HEK293 (cell line): ENCODE measurements around the gene CDK6.

Experiments
- CTCF ChIA-PET: fragments of 350-600 bp; formaldehyde crosslinking; extraction: SDS; loops from one replicate; lab custom pipeline; 2021; ENCODE audit warnings: antibody characterized with exemption; lab: Yijun Ruan, JAX
- POLR2A ChIA-PET: fragments of 300-600 bp; formaldehyde crosslinking; extraction: SDS; loops from one replicate; lab custom pipeline; 2020; ENCODE audit warnings: antibody characterized with exemption, inconsistent platforms; lab: Yijun Ruan, JAX
- H3K27ac ChIP-seq: fragments of 200-500 bp; sonication (Bioruptor generic); 2 replicates; pipeline ENCODE4 v1.5.1; 2014; ENCODE audit warnings: low read depth, low read length, control low read depth, inconsistent platforms; ENCODE audit errors: extremely low read depth
- H3K36me3 ChIP-seq, 2 experiments: fragments of 200-500 bp in 1 of 2; sonication (Bioruptor generic) in 1 of 2; 1 replicate in 1 of 2; 2 replicates in 1 of 2; pipeline ENCODE4 v1.5.1; 2014 to 2017; ENCODE audit warnings: inconsistent platforms in 2 of 2, low read length in 2 of 2; ENCODE audit not compliant: control insufficient read depth in 2 of 2, insufficient read depth in 1 of 2
- H3K4me1 ChIP-seq: fragments of 200-500 bp; sonication (Bioruptor generic); 2 replicates; pipeline ENCODE4 v1.5.1; 2014; ENCODE audit warnings: mild to moderate bottlenecking, low read length, inconsistent platforms; ENCODE audit not compliant: control insufficient read depth, insufficient read depth
- H3K4me3 ChIP-seq: 2 replicates; pipeline ENCODE4 v1.5.1; 2011; ENCODE audit warnings: low read depth, mild to moderate bottlenecking, control low read depth, low read length, moderate library complexity
- H3K9me3 ChIP-seq: fragments of 200-500 bp; sonication (Bioruptor generic); 2 replicates; pipeline ENCODE4 v1.5.1; 2014; ENCODE audit warnings: low read depth, low read length, inconsistent platforms; ENCODE audit not compliant: control insufficient read depth, insufficient read depth
- KLF1 ChIP-seq: fragments of 450-650 bp; formaldehyde crosslinking; IDR thresholded peaks from 2 replicates; pipeline ENCODE4 v1.5.1; 2016; ENCODE audit warnings: missing biosample characterization, missing genetic modification characterization
- KLF10 ChIP-seq: fragments of 450-650 bp; IDR thresholded peaks from 2 replicates; pipeline ENCODE4 v1.5.1; 2018; ENCODE audit warnings: missing biosample characterization, mild to moderate bottlenecking, missing genetic modification characterization
- MZF1 ChIP-seq: fragments of 450-650 bp; formaldehyde crosslinking; IDR thresholded peaks from 2 replicates; pipeline ENCODE4 v1.5.1; 2017; ENCODE audit warnings: missing biosample characterization, missing genetic modification characterization, borderline replicate concordance
- ZIC2 ChIP-seq: fragments of 450-650 bp; formaldehyde crosslinking; IDR thresholded peaks from 2 replicates; pipeline ENCODE4 v1.5.1; 2016; ENCODE audit warnings: missing biosample characterization, missing genetic modification characterization
- ZNF146 ChIP-seq: fragments of 450-650 bp; formaldehyde crosslinking; IDR thresholded peaks from 2 replicates; pipeline ENCODE4 v1.5.1; 2016; ENCODE audit warnings: missing biosample characterization, missing genetic modification characterization
- ZNF16 ChIP-seq: fragments of 450-650 bp; formaldehyde crosslinking; IDR thresholded peaks from 2 replicates; pipeline ENCODE4 v1.5.1; 2016; ENCODE audit warnings: low read depth, missing biosample characterization, missing genetic modification characterization
- ZNF221 ChIP-seq: fragments of 450-650 bp; formaldehyde crosslinking; IDR thresholded peaks from 2 replicates; pipeline ENCODE4 v1.5.1; 2017; ENCODE audit warnings: missing biosample characterization, missing genetic modification characterization, borderline replicate concordance
- ZNF292 ChIP-seq: fragments of 450-650 bp; formaldehyde crosslinking; IDR thresholded peaks from 2 replicates; pipeline ENCODE4 v1.5.1; 2016; ENCODE audit warnings: low read depth, missing biosample characterization, missing genetic modification characterization, borderline replicate concordance
- ZNF514 ChIP-seq: fragments of 450-650 bp; formaldehyde crosslinking; IDR thresholded peaks from 2 replicates; pipeline ENCODE4 v1.5.1; 2016; ENCODE audit warnings: missing biosample characterization, missing genetic modification characterization
- ZNF792 ChIP-seq: fragments of 450-650 bp; formaldehyde crosslinking; IDR thresholded peaks from 2 replicates; pipeline ENCODE4 v1.5.1; 2016; ENCODE audit warnings: missing biosample characterization, missing genetic modification characterization
- ZNF837 ChIP-seq: fragments of 450-650 bp; formaldehyde crosslinking; IDR thresholded peaks from 2 replicates; pipeline ENCODE4 v1.5.1; 2016; ENCODE audit warnings: missing biosample characterization, missing genetic modification characterization
- TF ChIP-seq, protein P1 (sequence below): fragments of 450-650 bp; formaldehyde crosslinking; IDR thresholded peaks from 2 replicates; pipeline ENCODE4 v1.5.1; 2016; ENCODE audit warnings: missing biosample characterization, missing genetic modification characterization
- TF ChIP-seq, protein P2 (sequence below): fragments of 450-650 bp; formaldehyde crosslinking; IDR thresholded peaks from 2 replicates; pipeline ENCODE4 v1.5.1; 2016; ENCODE audit warnings: missing biosample characterization, missing genetic modification characterization
- TF ChIP-seq, protein P3 (sequence below): fragments of 450-650 bp; formaldehyde crosslinking; IDR thresholded peaks from 2 replicates; pipeline ENCODE4 v1.5.1; 2017; ENCODE audit warnings: missing biosample characterization, missing genetic modification characterization
- TF ChIP-seq, protein P4 (sequence below): fragments of 450-650 bp; formaldehyde crosslinking; IDR thresholded peaks from 2 replicates; pipeline ENCODE4 v1.5.1; 2016; ENCODE audit warnings: missing biosample characterization, missing genetic modification characterization

The CDK6 gene

DNA sequence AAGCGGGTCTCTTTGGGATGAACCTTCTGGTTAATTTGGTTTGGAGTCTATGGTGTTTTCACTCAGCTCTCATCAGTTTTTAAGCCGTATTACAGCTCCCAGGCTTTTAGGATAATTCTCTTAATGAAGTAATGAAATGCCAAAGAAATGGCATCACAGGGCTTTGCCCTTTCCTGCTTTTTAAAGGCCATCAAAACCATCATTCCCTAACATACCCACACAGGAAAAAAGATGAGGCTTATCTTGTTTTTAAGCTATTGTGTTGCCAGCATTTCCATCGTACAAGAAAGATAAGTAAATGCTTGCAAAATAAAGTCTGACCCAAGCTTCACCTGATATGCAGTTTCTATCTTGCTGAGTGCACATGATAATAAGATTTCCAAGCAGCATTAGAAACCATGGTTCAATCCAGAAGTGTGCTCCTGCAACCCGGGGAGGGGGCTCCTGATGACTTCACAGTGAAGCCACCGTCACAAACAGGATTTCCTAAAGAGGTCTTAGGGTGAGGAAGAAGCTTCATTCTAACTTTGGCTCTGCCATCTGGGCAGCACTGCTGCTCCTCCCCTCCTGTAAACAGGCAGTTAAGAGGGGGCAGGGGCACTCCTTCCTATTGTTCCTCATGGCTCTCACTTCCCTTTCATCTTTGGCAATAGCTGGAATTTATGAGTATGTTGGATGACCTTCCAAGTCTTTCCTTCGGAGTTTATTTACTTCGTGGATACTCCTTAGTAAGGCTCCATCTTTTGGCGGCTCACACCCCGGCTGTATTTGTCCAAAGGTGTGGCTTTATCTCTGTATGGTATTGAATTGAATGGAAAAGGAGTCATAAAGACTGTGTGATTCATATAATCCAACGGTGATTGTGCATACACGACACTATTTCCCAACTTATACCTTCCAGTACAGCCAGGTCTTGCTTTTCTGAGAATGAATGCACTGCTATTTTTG lies 191.0 kb downstream of the CDK6 start:
- H3K4me3 ChIP-seq = no peak overlapping the region
- CTCF ChIA-PET = interaction anchor here (0.6 kb wide), 3 partner anchors 104 to 292 kb away, joined by 3 read pairs; no protein-coding TSS in a partner anchor
- no peaks in the 10 kb centered on the region for H3K9me3 ChIP-seq
- no peaks in the 10 kb centered on the region for H3K36me3 ChIP-seq
- peaks cover 4% of the 10 kb centered on the region for H3K4me1 ChIP-seq
- H3K27ac ChIP-seq = no peak overlapping the region
- POLR2A ChIA-PET = no interaction called here
- TF ChIP-seq KLF1 (tag by site-specific recombination) (peak; percentile 46), KLF10 (no peak), ZNF792 (tag by site-specific recombination) (no peak)
- TF ChIP-seq, protein P1, sequence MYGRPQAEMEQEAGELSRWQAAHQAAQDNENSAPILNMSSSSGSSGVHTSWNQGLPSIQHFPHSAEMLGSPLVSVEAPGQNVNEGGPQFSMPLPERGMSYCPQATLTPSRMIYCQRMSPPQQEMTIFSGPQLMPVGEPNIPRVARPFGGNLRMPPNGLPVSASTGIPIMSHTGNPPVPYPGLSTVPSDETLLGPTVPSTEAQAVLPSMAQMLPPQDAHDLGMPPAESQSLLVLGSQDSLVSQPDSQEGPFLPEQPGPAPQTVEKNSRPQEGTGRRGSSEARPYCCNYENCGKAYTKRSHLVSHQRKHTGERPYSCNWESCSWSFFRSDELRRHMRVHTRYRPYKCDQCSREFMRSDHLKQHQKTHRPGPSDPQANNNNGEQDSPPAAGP (tag by site-specific recombination) = peak; percentile 37; the same call in 1 of the 2 replicates

DNA sequence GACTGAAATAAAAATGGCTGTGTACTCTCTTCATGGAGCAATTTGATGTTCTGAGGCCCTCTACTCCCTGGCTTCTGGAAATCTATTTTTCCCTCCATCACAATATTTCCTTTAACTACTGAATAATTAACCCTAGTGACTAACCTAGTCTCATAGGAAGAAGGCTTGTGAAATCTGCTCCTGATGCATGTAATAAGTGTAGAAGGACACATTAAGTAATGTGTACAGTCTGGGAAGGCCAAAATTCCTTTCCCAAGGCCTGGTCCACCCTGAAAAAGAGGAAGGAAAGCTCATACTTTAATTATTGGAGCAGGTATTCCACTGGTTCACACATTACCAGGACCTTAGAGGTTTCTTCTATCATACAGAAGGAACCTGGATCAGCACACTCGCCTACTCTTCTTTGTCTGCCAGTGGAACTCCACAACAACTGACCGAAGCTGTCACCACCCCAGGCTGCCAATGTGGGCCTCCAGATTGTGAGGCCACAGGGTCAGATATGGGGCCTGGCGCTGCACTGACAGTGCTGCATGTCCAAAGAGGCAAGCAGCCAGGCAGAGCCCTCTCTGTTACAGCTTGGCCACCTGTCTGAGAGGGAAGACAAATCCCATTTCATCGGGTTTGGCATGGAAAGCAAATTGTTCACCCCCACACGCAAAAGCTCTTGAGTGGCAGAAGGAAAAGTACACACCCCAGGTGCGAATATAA lies 191.8 kb downstream of the CDK6 start:
- H3K9me3 ChIP-seq = no peaks in the 10 kb centered on the region
- CTCF ChIA-PET = interaction anchor here (0.6 kb wide), 2 partner anchors 188 to 293 kb away, joined by 3 read pairs; no protein-coding TSS in a partner anchor
- no peak for TF ChIP-seq ZNF292
- TF ChIP-seq, protein P2, sequence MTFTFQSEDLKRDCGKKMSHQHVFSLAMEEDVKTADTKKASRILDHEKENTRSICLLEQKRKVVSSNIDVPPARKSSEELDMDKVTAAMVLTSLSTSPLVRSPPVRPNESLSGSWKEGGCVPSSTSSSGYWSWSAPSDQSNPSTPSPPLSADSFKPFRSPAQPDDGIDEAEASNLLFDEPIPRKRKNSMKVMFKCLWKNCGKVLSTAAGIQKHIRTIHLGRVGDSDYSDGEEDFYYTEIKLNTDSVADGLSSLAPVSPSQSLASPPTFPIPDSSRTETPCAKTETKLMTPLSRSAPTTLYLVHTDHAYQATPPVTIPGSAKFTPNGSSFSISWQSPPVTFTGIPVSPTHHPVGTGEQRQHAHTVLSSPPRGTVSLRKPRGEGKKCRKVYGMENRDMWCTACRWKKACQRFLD = no peak
- no peak for TF ChIP-seq ZNF16 (tag by site-specific recombination)
- TF ChIP-seq, protein P3, sequence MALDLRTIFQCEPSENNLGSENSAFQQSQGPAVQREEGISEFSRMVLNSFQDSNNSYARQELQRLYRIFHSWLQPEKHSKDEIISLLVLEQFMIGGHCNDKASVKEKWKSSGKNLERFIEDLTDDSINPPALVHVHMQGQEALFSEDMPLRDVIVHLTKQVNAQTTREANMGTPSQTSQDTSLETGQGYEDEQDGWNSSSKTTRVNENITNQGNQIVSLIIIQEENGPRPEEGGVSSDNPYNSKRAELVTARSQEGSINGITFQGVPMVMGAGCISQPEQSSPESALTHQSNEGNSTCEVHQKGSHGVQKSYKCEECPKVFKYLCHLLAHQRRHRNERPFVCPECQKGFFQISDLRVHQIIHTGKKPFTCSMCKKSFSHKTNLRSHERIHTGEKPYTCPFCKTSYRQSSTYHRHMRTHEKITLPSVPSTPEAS (tag by site-specific recombination) = no peak
- TF ChIP-seq ZIC2 (tag by site-specific recombination) = no peak
- TF ChIP-seq MZF1 = no peak
- no peak for TF ChIP-seq ZNF514
- TF ChIP-seq ZNF221 (tag by site-specific recombination) = no peak
- TF ChIP-seq ZNF837 = no peak
- no peak for TF ChIP-seq ZNF146 (tag by site-specific recombination)
- TF ChIP-seq, protein P4, sequence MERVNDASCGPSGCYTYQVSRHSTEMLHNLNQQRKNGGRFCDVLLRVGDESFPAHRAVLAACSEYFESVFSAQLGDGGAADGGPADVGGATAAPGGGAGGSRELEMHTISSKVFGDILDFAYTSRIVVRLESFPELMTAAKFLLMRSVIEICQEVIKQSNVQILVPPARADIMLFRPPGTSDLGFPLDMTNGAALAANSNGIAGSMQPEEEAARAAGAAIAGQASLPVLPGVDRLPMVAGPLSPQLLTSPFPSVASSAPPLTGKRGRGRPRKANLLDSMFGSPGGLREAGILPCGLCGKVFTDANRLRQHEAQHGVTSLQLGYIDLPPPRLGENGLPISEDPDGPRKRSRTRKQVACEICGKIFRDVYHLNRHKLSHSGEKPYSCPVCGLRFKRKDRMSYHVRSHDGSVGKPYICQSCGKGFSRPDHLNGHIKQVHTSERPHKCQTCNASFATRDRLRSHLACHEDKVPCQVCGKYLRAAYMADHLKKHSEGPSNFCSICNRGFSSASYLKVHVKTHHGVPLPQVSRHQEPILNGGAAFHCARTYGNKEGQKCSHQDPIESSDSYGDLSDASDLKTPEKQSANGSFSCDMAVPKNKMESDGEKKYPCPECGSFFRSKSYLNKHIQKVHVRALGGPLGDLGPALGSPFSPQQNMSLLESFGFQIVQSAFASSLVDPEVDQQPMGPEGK = no peak
- no peak overlapping the region for H3K27ac ChIP-seq
- H3K4me1 ChIP-seq = peaks cover 4% of the 10 kb centered on the region
- no peak overlapping the region for H3K4me3 ChIP-seq
- no peaks in the 10 kb centered on the region for H3K36me3 ChIP-seq
- POLR2A ChIA-PET = no interaction called here
